Jurkat, Clone E6-1 (cell line): ENCODE data around the gene S100A11.

Source experiments
- DNase-seq: peaks from one replicate; pipeline ENCODE4 v3.0.0-alpha.2; 2011; ENCODE audit warnings: low read depth, low spot score
- H3K4me3 ChIP-seq: 2 replicates; pipeline ENCODE4 v1.5.1; 2011; ENCODE audit warnings: mild to moderate bottlenecking, low read length, control low read depth, moderate library complexity

Gene S100A11

DNA sequence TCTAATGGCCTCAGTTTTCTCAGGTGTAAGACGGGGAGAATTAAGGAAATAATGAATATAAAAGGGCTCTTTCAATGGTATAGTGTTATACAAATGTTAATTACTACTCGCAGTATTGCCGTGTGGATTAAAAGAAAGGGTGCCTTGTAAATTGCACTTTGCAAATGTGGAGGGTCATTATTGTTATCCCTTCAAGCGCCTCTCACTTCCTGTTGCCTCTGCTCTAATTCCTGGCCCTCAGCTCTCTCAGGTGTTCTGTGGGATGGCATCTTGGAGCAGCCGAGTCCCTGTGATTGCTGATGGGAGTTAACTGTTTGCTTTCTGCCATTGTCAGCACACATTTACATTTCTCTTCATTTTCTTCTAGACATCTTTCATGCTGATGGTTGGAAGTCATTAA, 7.1 kb upstream of the S100A11 start:
- H3K4me3 ChIP-seq: no peak overlapping the region
- DNase-seq: no peak

DNA sequence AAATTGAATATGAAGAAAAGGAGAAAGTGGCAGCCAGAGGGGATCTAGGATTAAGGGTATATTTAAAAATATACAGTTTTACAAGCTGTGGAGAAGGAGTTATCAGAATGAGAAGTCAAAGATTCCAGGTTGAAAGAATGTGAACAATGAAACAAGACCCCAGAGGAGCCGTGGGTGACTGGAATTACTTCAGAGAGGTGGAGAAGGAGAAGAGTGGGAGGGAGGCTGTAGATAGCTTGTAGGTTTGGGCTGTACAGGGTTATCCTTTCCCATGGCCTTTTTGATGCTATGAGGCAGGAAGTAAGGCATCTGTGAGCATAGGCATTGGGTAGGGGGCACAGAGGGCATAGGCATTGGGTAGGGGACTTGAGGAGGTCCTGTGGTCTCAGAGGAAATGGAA, 5.2 kb upstream of the S100A11 start:
- no peak overlapping the region for H3K4me3 ChIP-seq
- no peak for DNase-seq

GRCh38 chr1:152039886-152040285, 3.1 kb upstream of the S100A11 start:
- no peak overlapping the region for H3K4me3 ChIP-seq
- no peak for DNase-seq

- DNase-seq: no peak
- no peak overlapping the region for H3K4me3 ChIP-seq
Observed at GRCh38 chr1:152039461-152039860, 2.7 kb upstream of the S100A11 start.

GRCh38 chr1:152038871-152039270, 2.1 kb upstream of the S100A11 start:
- DNase-seq: no peak
- H3K4me3 ChIP-seq: no peak overlapping the region

DNA sequence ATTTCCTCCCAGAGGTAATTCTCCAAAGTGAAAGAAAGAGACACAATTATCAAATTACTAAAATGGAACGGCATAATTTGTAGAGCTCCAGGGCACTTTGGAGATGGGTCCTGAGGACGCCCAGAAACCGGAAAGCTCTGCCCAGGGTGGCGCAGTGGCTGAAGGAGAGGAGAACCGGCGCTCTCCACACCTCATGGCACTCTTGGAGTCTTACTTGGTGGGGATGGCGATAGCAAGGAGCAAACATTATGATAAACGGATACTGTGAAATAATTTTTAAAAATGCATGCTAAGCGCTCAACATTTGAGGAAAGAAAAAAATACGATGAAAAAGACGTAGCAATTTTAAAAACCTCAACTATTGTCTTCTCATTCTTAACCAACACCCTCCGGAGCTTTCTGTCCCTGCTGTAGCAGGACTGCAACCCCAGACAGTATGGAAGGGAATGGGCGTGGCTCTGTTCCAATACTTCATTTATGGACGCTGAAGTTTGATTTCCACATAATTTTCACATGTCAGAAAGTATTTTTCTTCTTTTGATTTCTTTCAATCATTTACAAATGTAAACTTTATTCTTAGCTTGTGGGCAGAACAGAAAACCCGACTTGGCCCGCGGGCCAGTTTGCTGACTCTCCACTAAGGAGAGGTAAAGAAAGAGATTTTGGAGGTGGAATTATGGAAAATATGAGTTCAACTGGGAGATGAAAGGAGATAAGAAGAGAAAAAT, 1.1 kb downstream of the S100A11 start:
- no peak for DNase-seq
- H3K4me3 ChIP-seq: no peak overlapping the region

GRCh38 chr1:152034654-152035538, 1.9 kb downstream of the S100A11 start:
- DNase-seq: peak; percentile 84
- peak overlapping the region; percentile 18 for H3K4me3 ChIP-seq

GRCh38 chr1:152034324-152034653, 2.5 kb downstream of the S100A11 start:
- no peak overlapping the region for H3K4me3 ChIP-seq
- no peak for DNase-seq

DNA sequence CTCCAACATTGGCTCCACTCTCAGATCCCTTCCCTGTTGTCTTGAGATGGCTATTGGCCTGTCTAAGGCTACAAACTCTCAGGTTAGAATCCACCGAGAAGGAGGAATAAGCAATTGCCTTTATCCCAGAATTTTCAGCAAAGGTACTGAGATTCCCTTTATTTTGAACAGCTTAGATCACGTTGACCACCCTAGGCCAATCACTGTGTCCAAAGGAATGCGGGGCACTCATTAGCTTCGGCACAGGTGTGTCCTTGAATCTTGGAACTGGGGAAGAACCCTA, 6.9 kb downstream of the S100A11 start:
- H3K4me3 ChIP-seq: no peak overlapping the region
- no peak for DNase-seq

GRCh38 chr1:152029144-152029928, 7.5 kb downstream of the S100A11 start:
- DNase-seq: no peak
- H3K4me3 ChIP-seq: no peak overlapping the region

GRCh38 chr1:152026895-152027294, 9.9 kb downstream of the S100A11 start:
- H3K4me3 ChIP-seq: no peak overlapping the region
- DNase-seq: no peak

DNA sequence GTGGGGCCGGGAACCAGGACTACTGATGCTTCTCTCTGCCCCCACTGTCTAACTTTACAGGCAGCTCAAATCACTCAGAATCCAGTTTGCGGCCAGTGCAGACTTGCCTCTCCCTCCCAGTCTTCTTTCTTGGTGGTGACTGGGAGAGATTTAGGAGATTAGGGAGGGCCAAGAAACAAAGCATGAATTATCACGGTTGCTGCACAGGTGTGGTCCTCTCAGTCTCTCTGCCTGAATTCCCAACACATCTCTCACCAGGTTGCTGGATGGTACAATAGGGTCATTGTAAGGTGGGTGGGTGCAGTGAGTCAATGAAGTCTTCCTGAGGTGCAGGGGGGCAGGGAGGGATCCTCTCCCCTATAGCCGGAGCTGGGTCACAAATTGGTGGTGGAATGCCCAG, 12.6 kb downstream of the S100A11 start:
- no peak overlapping the region for H3K4me3 ChIP-seq
- no peak for DNase-seq

DNA sequence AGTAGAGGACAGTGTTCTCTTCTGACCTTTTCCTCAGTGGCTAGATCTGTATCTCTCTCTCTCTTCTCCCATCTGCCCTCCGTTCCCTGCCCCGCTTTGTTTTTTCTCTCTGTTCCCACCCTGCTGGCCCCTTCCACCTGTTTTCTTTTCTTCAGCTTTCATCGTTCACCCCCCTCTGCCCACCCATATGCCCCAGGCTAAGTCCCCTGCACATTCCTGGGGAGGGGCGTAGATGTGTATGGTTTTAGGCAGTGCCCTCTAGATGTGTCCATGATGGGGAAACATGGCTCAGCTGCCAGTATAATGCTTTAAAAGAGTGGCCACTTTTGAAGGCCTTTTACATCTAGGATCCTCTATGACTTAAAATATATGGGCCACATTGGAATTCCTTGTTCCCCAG, 13.6 kb downstream of the S100A11 start:
- no peak overlapping the region for H3K4me3 ChIP-seq
- DNase-seq: no peak

GRCh38 chr1:152022474-152022873, 14.3 kb downstream of the S100A11 start:
- DNase-seq: no peak
- H3K4me3 ChIP-seq: no peak overlapping the region

GRCh38 chr1:152021569-152021968, 15.2 kb downstream of the S100A11 start:
- H3K4me3 ChIP-seq: no peak overlapping the region
- no peak for DNase-seq

DNA sequence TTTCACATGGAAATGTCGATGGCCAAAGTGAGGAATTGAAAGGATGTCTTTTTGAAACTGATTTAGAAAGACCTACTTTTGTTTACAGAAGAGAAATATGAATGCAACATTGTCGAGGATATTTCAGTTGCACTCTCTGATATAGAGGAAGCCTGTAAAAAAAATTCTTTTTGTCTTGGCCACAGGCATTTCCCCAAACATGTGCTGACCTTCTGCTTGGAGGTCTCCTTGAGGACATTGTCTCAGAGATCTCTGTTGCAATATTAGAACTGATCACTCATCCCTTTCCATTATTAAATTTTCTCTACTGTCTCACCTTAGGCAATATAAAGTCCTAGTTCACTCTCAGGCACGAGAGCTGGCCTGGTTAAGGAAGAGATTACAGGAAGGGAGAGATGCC, 16.0 kb downstream of the S100A11 start:
- no peak for DNase-seq
- no peak overlapping the region for H3K4me3 ChIP-seq

GRCh38 chr1:152018537-152018936, 18.3 kb downstream of the S100A11 start:
- no peak overlapping the region for H3K4me3 ChIP-seq
- DNase-seq: no peak

- no peak overlapping the region for H3K4me3 ChIP-seq
- DNase-seq: no peak
Observed at GRCh38 chr1:152015766-152016165, 21.0 kb downstream of the S100A11 start.

DNA sequence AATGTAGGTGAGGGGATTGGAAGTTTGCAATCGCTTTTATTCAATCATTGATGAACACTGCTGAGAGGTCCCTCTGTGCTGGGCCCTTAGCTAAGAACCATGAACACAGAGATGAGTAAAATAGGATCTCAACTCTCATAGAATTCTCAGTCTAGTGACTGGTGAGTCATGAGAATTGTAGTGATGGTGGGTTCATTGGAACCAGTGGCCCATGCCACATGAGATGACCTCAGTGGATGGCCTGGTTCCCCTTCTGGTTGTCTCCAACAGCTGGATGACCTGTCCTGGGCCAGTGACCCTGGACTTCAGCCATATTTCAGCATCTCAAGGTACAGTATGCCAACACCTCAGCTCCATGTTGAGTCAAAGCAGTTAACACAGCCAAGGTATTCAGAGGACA, 21.9 kb downstream of the S100A11 start:
- H3K4me3 ChIP-seq: no peak overlapping the region
- DNase-seq: no peak

DNA sequence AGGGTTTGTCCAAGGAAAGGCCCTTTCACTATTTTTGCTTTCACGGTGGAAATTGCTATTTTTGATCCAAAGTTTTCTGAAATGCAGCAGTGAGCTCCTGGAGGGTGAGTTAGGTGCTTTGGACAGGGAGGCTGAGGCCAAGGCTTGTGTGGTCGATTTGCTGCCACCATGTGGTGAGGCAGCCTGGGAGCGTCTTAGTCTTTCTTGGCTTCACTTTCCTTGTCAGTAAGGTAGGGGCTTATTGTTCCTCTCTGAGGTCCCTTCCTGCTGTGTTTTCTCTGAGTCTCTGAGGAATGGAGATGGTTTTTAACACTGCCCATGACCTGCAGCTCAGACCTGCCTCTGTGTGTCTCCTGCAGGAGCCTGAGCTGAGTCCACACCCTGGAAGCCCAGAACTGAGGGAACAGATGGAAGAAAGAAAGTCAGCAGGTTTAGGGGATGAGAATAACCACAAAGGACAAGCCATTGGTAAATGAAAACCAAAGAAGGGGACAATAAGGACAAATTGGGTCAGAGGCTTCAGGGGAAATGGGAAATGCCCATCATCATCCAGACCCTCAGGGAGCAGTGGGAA, 23.1 kb downstream of the S100A11 start:
- H3K4me3 ChIP-seq: no peak overlapping the region
- no peak for DNase-seq
